ENCODE measurements around the gene PSMA6.
"Not testable (repeated sequence)": the region's sequence is repeated elsewhere in the genome, so short reads cannot be mapped to it uniquely, and the experiment has no call there.

PSMA6 gene

GRCh38 chr14:35331605-35332516, 39.7 kb downstream of the PSMA6 start:
- DNase-seq = no peak

GRCh38 chr14:35332517-35333263, 40.5 kb downstream of the PSMA6 start:
- DNase-seq = no peak

GRCh38 chr14:35333264-35333730, 41.1 kb downstream of the PSMA6 start:
- DNase-seq = no peak

GRCh38 chr14:35333797-35334743, 41.9 kb downstream of the PSMA6 start:
- no peak for DNase-seq

GRCh38 chr14:35335388-35336092, 43.4 kb downstream of the PSMA6 start:
- DNase-seq = no peak

GRCh38 chr14:35336171-35336493, 44.0 kb downstream of the PSMA6 start:
- not testable (repeated sequence) for DNase-seq

- no peak for DNase-seq
Observed at GRCh38 chr14:35336494-35337268, 44.5 kb downstream of the PSMA6 start.

- no peak for DNase-seq
Observed at GRCh38 chr14:35337269-35338255, 45.4 kb downstream of the PSMA6 start.

GRCh38 chr14:35338731-35339405, 46.7 kb downstream of the PSMA6 start:
- DNase-seq = no peak

- DNase-seq = no peak
Observed at GRCh38 chr14:35339761-35340406, 47.7 kb downstream of the PSMA6 start.

- DNase-seq = no peak
Observed at GRCh38 chr14:35340616-35341453, 48.7 kb downstream of the PSMA6 start.

- peak; percentile 29 for DNase-seq
Observed at GRCh38 chr14:35341454-35341750, 49.2 kb downstream of the PSMA6 start.

- no peak for DNase-seq
Observed at GRCh38 chr14:35341751-35342488, 49.7 kb downstream of the PSMA6 start.

- no peak for DNase-seq
Observed at GRCh38 chr14:35342489-35343010, 50.4 kb downstream of the PSMA6 start.

- DNase-seq = no peak
Observed at GRCh38 chr14:35343702-35344101, 51.5 kb downstream of the PSMA6 start.

- DNase-seq = no peak
Observed at GRCh38 chr14:35344107-35344807, 52.1 kb downstream of the PSMA6 start.

Data from NCI-H187 treated with DMSO at 0.1 percent for 48 hours (cell line).